GM23338 (cell line): Measurements from ENCODE around the gene HSD17B11. TPM values are rescaled to one million over a fixed set of nuclear protein-coding genes. Genes with fewer than 3 reads are reported as not detected.

Experiments used
- CTCF ChIP-seq, 2 experiments: fragments of 200-600 bp in 1 of 2; sonication (generic) in 1 of 2; conservative IDR thresholded peaks; 2 replicates each; pipeline versions ENCODE4 v1.5.1 to v1.6.1; 2016 to 2017; ENCODE audit warnings: antibody characterized with exemption in 2 of 2, low read depth in 2 of 2, mild to moderate bottlenecking in 2 of 2, moderate library complexity in 1 of 2
- POLR2AphosphoS5 ChIP-seq: IDR thresholded peaks from 2 replicates; pipeline ENCODE4 v1.6.1; 2016; ENCODE audit warnings: antibody characterized with exemption, low read depth
- ZNF114 ChIP-seq: fragments of 250-450 bp; sonication (Bioruptor Pico); IDR thresholded peaks from 2 replicates; pipeline ENCODE4 v1.5.0; 2020; ENCODE audit warnings: mild to moderate bottlenecking, moderate library complexity
- ZNF331 ChIP-seq: fragments of 250-450 bp; sonication (Bioruptor Pico); IDR thresholded peaks from 2 replicates; pipeline ENCODE4 v1.5.0; 2020; ENCODE audit warnings: low read depth, mild to moderate bottlenecking, moderate library complexity
- ZNF462 ChIP-seq: fragments of 250-450 bp; sonication (Bioruptor Pico); IDR thresholded peaks from 2 replicates; pipeline ENCODE4 v1.5.0; 2020; ENCODE audit warnings: mild to moderate bottlenecking, moderate library complexity
- polyA plus RNA-seq: library from polyadenylated mRNA; unstranded; fragments of >200 nt; fragmentation: Nextera tagmentation; extraction: Ambion mirVana; gene quantifications from 2 replicates; pipeline ENCODE4 v1.2.1, GENCODE V29; 2016
- total RNA-seq: library from RNA; depleted of rRNA; stranded (reverse); fragments of >200 nt; shearing (Covaris generic); gene quantifications from 2 replicates; pipeline ENCODE4 v1.2.3, GENCODE V29; 2014
- TF ChIP-seq, protein P1 (sequence below): IDR thresholded peaks from 2 replicates; pipeline ENCODE4 v1.6.1; 2016; ENCODE audit warnings: antibody characterized with exemption

HSD17B11 gene
- total and polyA plus RNA-seq, 2 experiments from 2014 or later: 9.7 to 14.8 TPM

DNA sequence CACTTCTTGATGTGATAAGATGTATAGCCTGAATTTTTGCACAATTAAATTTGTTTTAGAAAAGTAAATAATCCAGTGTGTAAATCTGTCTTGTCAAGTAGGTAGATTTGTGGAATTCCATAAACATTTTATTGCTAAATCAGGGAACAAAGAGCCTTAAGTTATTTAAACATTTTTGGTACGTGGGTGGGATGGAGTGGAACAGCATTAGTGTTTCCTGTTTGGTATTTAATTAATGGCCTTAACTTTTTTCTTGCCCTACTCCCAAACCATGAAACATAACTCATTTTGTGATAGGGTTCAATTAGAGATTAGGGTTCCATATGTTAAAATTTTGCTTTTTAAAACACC is 36.5 kb upstream of the HSD17B11 start (continued):
- TF ChIP-seq ZNF462 (CRISPR knock-in tag): no peak
- TF ChIP-seq, protein P1, sequence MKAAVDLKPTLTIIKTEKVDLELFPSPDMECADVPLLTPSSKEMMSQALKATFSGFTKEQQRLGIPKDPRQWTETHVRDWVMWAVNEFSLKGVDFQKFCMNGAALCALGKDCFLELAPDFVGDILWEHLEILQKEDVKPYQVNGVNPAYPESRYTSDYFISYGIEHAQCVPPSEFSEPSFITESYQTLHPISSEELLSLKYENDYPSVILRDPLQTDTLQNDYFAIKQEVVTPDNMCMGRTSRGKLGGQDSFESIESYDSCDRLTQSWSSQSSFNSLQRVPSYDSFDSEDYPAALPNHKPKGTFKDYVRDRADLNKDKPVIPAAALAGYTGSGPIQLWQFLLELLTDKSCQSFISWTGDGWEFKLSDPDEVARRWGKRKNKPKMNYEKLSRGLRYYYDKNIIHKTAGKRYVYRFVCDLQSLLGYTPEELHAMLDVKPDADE: no peak
- no peak for TF ChIP-seq CTCF (conservative IDR thresholded peaks at IDR 0.05; ENCODE audit: low read depth in 2 of 2)
- TF ChIP-seq ZNF331 (CRISPR knock-in tag): no peak
- no peak for TF ChIP-seq POLR2AphosphoS5
- TF ChIP-seq ZNF114 (CRISPR knock-in tag): no peak
